Astrocyte (in vitro differentiated cells and primary cell): Measurements from ENCODE around the gene TNIK. TPM values are rescaled to one million over a fixed set of nuclear protein-coding genes. Genes with fewer than 3 reads are reported as not detected.

Experiments
- DNase-seq: peaks from one replicate; pipeline ENCODE4 v3.0.0-alpha.2; 2010; ENCODE audit warnings: low read depth
- FAIRE-seq: peaks from 2 replicates; lab custom pipeline; 2011; peaks lifted over from hg19 to GRCh38; lab: Jason Lieb, UNC
- H2AFZ ChIP-seq: 2 replicates; pipeline ENCODE4 v1.6.0; 2012; ENCODE audit warnings: low read depth, low read length, inconsistent platforms
- H3K27ac ChIP-seq: 2 replicates; pipeline ENCODE4 v1.5.1; 2011; ENCODE audit warnings: low read depth, low read length, inconsistent platforms
- H3K27me3 ChIP-seq: 2 replicates; pipeline ENCODE4 v1.6.0; 2011; ENCODE audit warnings: low read length, inconsistent platforms; ENCODE audit not compliant: insufficient read depth
- H3K36me3 ChIP-seq: 2 replicates; pipeline ENCODE4 v1.5.1; 2011; ENCODE audit warnings: low read length, inconsistent platforms; ENCODE audit not compliant: insufficient read depth
- H3K4me1 ChIP-seq: 2 replicates; pipeline ENCODE4 v1.5.1; 2011; ENCODE audit warnings: low read length, inconsistent platforms; ENCODE audit not compliant: insufficient read depth
- H3K4me2 ChIP-seq: 2 replicates; pipeline ENCODE4 v1.6.0; 2012; ENCODE audit warnings: low read length, inconsistent platforms
- H3K4me3 ChIP-seq: 2 replicates; pipeline ENCODE4 v1.5.1; 2011; ENCODE audit warnings: low read depth, mild to moderate bottlenecking, low read length, inconsistent platforms; ENCODE audit not compliant: insufficient read depth
- H3K79me2 ChIP-seq: 2 replicates; pipeline ENCODE4 v1.6.0; 2012; ENCODE audit warnings: mild to moderate bottlenecking, low read length, inconsistent platforms; ENCODE audit not compliant: insufficient read depth
- H3K9ac ChIP-seq: 2 replicates; pipeline ENCODE4 v1.6.0; 2012; ENCODE audit warnings: mild to moderate bottlenecking, low read length, inconsistent platforms
- H3K9me3 ChIP-seq: 2 replicates; pipeline ENCODE4 v1.5.1; 2012; ENCODE audit warnings: low read depth, mild to moderate bottlenecking, low read length, inconsistent platforms; ENCODE audit not compliant: insufficient read depth
- H4K20me1 ChIP-seq: 2 replicates; pipeline ENCODE4 v1.6.0; 2012; ENCODE audit warnings: low read length, inconsistent platforms; ENCODE audit not compliant: insufficient read depth
- H3K27ac Mint-ChIP-seq: one replicate; pipeline ENCODE4 v1.8.0; 2021; ENCODE audit warnings: mild to moderate bottlenecking, mixed read lengths; ENCODE audit not compliant: unreplicated experiment
- H3K27me3 Mint-ChIP-seq: one replicate; pipeline ENCODE4 v1.8.0; 2021; ENCODE audit warnings: low read depth, mixed read lengths; ENCODE audit not compliant: unreplicated experiment
- H3K36me3 Mint-ChIP-seq: one replicate; pipeline ENCODE4 v1.8.0; 2021; ENCODE audit warnings: low read depth, mixed read lengths; ENCODE audit not compliant: unreplicated experiment
- H3K4me1 Mint-ChIP-seq: one replicate; pipeline ENCODE4 v1.8.0; 2021; ENCODE audit warnings: low read depth, mixed read lengths; ENCODE audit not compliant: unreplicated experiment
- H3K4me3 Mint-ChIP-seq: one replicate; pipeline ENCODE4 v1.8.0; 2021; ENCODE audit warnings: mild to moderate bottlenecking, moderate library complexity, mixed read lengths; ENCODE audit not compliant: unreplicated experiment
- H3K9me3 Mint-ChIP-seq: one replicate; pipeline ENCODE4 v1.8.0; 2021; ENCODE audit warnings: mild to moderate bottlenecking, mixed read lengths; ENCODE audit not compliant: unreplicated experiment
- EZH2 ChIP-seq: IDR thresholded peaks from 2 replicates; pipeline ENCODE4 v1.6.1; 2012; ENCODE audit warnings: mild to moderate bottlenecking, low read length, inconsistent platforms; ENCODE audit not compliant: insufficient read depth
- total RNA-seq: library from RNA; stranded (reverse); gene quantifications from 2 replicates; pipeline ENCODE4 v1.2.1, GENCODE V29; 2021
- TF ChIP-seq, protein P1 (sequence below): IDR thresholded peaks from 2 replicates; pipeline ENCODE4 v1.5.1; 2011; ENCODE audit warnings: low read depth, mild to moderate bottlenecking, inconsistent platforms, low read length, moderate library complexity; ENCODE audit not compliant: insufficient read depth

The TNIK gene
- total RNA-seq, 1 donor from 2014 or later = 70.0 TPM

DNA sequence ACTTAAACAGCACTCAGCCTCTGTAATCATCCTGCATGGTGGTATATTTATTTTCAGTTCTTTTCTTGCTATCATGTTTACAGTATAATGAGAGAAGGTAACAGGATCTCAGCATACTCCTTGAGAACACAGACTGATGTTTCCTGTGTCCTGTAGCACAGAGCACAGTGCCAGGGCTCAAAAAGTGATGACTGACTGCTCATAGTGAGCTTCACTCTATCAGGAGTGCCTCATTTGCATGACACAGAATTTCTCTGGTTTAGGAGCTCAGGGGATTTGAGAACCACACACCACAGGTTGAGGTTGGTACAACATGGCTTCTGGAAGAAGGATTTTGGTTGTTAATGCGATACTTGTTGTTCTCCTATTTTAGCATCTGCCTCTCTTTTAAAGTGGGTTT lies 365.1 kb downstream of the TNIK start:
- Mint-ChIP-seq H3K4me3 (no peak overlapping the region), H3K36me3 (peaks cover 37% of the 10 kb centered on the region), H3K27ac (no peak overlapping the region), H3K4me1 (peaks cover 8% of the 10 kb centered on the region), H3K27me3 (no peaks in the 10 kb centered on the region), H3K9me3 (peaks cover 2% of the 10 kb centered on the region)
- no peaks in the 10 kb centered on the region for H3K79me2 ChIP-seq
- no peak overlapping the region for H2AFZ ChIP-seq
- no peak overlapping the region for H3K9ac ChIP-seq
- FAIRE-seq = no peak
- H3K4me1 ChIP-seq = peaks cover under 1% of the 10 kb centered on the region
- H3K9me3 ChIP-seq = peaks cover 3% of the 10 kb centered on the region
- no peaks in the 10 kb centered on the region for H3K36me3 ChIP-seq
- H3K27me3 ChIP-seq = no peaks in the 10 kb centered on the region
- no peak for DNase-seq
- no peak for TF ChIP-seq EZH2
- TF ChIP-seq, protein P1, sequence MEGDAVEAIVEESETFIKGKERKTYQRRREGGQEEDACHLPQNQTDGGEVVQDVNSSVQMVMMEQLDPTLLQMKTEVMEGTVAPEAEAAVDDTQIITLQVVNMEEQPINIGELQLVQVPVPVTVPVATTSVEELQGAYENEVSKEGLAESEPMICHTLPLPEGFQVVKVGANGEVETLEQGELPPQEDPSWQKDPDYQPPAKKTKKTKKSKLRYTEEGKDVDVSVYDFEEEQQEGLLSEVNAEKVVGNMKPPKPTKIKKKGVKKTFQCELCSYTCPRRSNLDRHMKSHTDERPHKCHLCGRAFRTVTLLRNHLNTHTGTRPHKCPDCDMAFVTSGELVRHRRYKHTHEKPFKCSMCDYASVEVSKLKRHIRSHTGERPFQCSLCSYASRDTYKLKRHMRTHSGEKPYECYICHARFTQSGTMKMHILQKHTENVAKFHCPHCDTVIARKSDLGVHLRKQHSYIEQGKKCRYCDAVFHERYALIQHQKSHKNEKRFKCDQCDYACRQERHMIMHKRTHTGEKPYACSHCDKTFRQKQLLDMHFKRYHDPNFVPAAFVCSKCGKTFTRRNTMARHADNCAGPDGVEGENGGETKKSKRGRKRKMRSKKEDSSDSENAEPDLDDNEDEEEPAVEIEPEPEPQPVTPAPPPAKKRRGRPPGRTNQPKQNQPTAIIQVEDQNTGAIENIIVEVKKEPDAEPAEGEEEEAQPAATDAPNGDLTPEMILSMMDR = no peak
- no peak overlapping the region for H3K4me2 ChIP-seq
- no peak overlapping the region for H3K27ac ChIP-seq
- no peak overlapping the region for H3K4me3 ChIP-seq
- H4K20me1 ChIP-seq = no peaks in the 10 kb centered on the region

- Mint-ChIP-seq H3K36me3 (peaks cover 37% of the 10 kb centered on the region), H3K4me3 (no peak overlapping the region), H3K27ac (no peak overlapping the region), H3K4me1 (peaks cover 14% of the 10 kb centered on the region), H3K27me3 (no peaks in the 10 kb centered on the region), H3K9me3 (peaks cover 2% of the 10 kb centered on the region)
- H3K27me3 ChIP-seq = no peaks in the 10 kb centered on the region
- no peaks in the 10 kb centered on the region for H3K79me2 ChIP-seq
- H3K4me1 ChIP-seq = peaks cover 7% of the 10 kb centered on the region
- FAIRE-seq (no peak), DNase-seq (no peak)
- no peaks in the 10 kb centered on the region for H4K20me1 ChIP-seq
- no peaks in the 10 kb centered on the region for H3K36me3 ChIP-seq
- peaks cover 3% of the 10 kb centered on the region for H3K9me3 ChIP-seq
- H3K9ac ChIP-seq = no peak overlapping the region
- no peak for TF ChIP-seq EZH2
- TF ChIP-seq, protein P1 = no peak
- H3K27ac ChIP-seq = no peak overlapping the region
- H3K4me2 ChIP-seq = no peak overlapping the region
- H3K4me3 ChIP-seq = no peak overlapping the region
- H2AFZ ChIP-seq = no peak overlapping the region
These were observed 365.8 kb downstream of the TNIK start for GRCh38 chr3:171094411-171094810.

DNA sequence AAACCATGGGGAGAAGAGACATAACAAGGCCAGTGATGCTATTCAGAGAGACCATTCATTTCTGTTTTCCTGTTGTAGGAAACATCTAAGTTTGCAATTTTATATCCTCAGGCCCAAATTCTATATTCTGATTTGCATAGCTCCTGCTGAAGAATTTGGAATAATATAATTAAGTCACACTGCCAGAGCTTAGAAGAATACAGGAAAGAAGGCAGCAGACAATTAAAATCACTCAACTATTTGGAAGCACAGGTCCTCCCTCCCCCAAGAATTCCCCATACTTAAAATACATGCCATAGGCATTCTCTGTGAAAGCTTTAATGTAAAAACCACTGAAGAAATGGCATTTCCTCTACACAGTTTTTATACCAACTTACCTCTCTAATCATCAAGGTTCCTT lies 366.7 kb downstream of the TNIK start:
- FAIRE-seq (no peak), DNase-seq (no peak)
- Mint-ChIP-seq H3K27me3 (no peaks in the 10 kb centered on the region), H3K27ac (no peak overlapping the region), H3K4me1 (peaks cover 24% of the 10 kb centered on the region), H3K4me3 (no peak overlapping the region), H3K9me3 (peaks cover 2% of the 10 kb centered on the region), H3K36me3 (peaks cover 31% of the 10 kb centered on the region)
- Histone ChIP-seq H3K36me3 (no peaks in the 10 kb centered on the region), H3K79me2 (no peaks in the 10 kb centered on the region), H3K9ac (no peak overlapping the region), H2AFZ (no peak overlapping the region), H3K27me3 (no peaks in the 10 kb centered on the region), H4K20me1 (no peaks in the 10 kb centered on the region), H3K4me2 (no peak overlapping the region), H3K27ac (no peak overlapping the region), H3K4me1 (peaks cover 16% of the 10 kb centered on the region), H3K9me3 (peaks cover 3% of the 10 kb centered on the region), H3K4me3 (no peak overlapping the region)
- TF ChIP-seq, protein P1 = no peak
- TF ChIP-seq EZH2 = no peak
